ENCODE measurements around the gene CPEB2.

DNA sequence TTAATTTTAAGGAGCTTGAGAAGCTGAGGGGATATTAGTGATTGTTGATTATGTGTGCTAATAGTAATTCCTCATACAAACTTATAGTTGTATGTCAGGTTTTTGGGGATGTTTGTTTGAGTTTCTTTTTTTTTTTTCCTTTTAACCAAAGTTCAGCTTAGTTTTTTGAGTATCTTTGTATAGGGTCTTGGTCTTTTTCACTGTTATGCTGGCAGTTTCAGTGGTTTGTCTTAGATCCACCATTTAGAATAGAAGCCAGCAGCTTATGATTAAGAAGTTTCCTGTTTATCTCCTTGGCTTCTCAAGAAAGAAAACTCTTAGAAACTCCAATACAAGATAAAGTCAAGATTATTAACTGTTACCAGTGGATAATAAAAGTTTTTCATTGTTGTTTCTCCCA lies 16.1 kb downstream of the CPEB2 start:
- TF ChIP-seq, protein P1, sequence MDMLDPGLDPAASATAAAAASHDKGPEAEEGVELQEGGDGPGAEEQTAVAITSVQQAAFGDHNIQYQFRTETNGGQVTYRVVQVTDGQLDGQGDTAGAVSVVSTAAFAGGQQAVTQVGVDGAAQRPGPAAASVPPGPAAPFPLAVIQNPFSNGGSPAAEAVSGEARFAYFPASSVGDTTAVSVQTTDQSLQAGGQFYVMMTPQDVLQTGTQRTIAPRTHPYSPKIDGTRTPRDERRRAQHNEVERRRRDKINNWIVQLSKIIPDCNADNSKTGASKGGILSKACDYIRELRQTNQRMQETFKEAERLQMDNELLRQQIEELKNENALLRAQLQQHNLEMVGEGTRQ (CRISPR knock-in tag; IDR thresholded peaks at IDR 0.05): no peak
- no peak for TF ChIP-seq CREM (CRISPR knock-in tag; IDR thresholded peaks at IDR 0.05)
- TF ChIP-seq MYBL2 (CRISPR knock-in tag; IDR thresholded peaks at IDR 0.05): no peak
- TF ChIP-seq CTCF (IDR thresholded peaks at IDR 0.05): no peak
- TF ChIP-seq, protein P2, sequence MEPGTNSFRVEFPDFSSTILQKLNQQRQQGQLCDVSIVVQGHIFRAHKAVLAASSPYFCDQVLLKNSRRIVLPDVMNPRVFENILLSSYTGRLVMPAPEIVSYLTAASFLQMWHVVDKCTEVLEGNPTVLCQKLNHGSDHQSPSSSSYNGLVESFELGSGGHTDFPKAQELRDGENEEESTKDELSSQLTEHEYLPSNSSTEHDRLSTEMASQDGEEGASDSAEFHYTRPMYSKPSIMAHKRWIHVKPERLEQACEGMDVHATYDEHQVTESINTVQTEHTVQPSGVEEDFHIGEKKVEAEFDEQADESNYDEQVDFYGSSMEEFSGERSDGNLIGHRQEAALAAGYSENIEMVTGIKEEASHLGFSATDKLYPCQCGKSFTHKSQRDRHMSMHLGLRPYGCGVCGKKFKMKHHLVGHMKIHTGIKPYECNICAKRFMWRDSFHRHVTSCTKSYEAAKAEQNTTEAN (CRISPR knock-in tag; IDR thresholded peaks at IDR 0.05): no peak
- no peak for TF ChIP-seq NR2C2 (CRISPR knock-in tag; IDR thresholded peaks at IDR 0.05)
- TF ChIP-seq, protein P3, sequence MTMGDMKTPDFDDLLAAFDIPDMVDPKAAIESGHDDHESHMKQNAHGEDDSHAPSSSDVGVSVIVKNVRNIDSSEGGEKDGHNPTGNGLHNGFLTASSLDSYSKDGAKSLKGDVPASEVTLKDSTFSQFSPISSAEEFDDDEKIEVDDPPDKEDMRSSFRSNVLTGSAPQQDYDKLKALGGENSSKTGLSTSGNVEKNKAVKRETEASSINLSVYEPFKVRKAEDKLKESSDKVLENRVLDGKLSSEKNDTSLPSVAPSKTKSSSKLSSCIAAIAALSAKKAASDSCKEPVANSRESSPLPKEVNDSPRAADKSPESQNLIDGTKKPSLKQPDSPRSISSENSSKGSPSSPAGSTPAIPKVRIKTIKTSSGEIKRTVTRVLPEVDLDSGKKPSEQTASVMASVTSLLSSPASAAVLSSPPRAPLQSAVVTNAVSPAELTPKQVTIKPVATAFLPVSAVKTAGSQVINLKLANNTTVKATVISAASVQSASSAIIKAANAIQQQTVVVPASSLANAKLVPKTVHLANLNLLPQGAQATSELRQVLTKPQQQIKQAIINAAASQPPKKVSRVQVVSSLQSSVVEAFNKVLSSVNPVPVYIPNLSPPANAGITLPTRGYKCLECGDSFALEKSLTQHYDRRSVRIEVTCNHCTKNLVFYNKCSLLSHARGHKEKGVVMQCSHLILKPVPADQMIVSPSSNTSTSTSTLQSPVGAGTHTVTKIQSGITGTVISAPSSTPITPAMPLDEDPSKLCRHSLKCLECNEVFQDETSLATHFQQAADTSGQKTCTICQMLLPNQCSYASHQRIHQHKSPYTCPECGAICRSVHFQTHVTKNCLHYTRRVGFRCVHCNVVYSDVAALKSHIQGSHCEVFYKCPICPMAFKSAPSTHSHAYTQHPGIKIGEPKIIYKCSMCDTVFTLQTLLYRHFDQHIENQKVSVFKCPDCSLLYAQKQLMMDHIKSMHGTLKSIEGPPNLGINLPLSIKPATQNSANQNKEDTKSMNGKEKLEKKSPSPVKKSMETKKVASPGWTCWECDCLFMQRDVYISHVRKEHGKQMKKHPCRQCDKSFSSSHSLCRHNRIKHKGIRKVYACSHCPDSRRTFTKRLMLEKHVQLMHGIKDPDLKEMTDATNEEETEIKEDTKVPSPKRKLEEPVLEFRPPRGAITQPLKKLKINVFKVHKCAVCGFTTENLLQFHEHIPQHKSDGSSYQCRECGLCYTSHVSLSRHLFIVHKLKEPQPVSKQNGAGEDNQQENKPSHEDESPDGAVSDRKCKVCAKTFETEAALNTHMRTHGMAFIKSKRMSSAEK (CRISPR knock-in tag; IDR thresholded peaks at IDR 0.05; ENCODE audit: borderline replicate concordance): no peak
- no peak for TF ChIP-seq USF1 (CRISPR knock-in tag; IDR thresholded peaks at IDR 0.05)
- TF ChIP-seq CDX4 (CRISPR knock-in tag; IDR thresholded peaks at IDR 0.05; ENCODE audit: borderline replicate concordance): no peak
- TF ChIP-seq SMAD3 (CRISPR knock-in tag; IDR thresholded peaks at IDR 0.05; ENCODE audit: borderline replicate concordance): no peak
- TF ChIP-seq ATF6 (CRISPR knock-in tag; IDR thresholded peaks at IDR 0.05): no peak
